ENCODE results near the gene SLC35A3. TPM values are rescaled to one million over a fixed set of nuclear protein-coding genes. Genes with fewer than 3 reads are reported as not detected.

Gene SLC35A3
- polyA plus RNA-seq, 1 donor (not counting 4 experiments of a cell fraction or from before 2014, with no cell fraction given) = 25.9 TPM

DNA sequence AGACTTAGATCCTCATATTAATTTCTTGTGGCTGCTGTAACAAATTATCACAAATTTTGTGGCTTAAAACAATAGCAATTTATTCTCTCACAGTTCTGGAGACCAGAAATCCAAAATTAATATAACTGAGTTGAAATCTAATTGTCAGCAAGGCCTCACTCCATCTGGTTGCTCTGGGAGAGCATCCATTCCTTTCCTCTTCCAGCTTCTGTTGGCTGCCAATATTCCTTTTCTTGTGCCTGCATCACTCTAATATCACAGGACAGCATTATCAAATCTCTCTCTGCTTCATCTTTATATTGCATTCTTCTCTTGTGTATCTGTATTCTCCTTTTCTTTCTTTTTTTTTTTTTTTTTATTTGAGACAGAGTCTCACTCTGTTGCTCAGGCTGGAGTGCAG lies 9.3 kb downstream of the SLC35A3 start:
- Histone ChIP-seq H3K4me2 (ENCODE audit: control insufficient read depth, extremely low read depth, insufficient read depth, low read depth, low read length) (no peak overlapping the region), H3K79me2 (ENCODE audit: control insufficient read depth, insufficient read depth, low read length) (peaks cover 47% of the 10 kb centered on the region), H3K4me3 (ENCODE audit: control insufficient read depth in 2 of 3, extremely low read depth in 1 of 3, insufficient read depth in 2 of 3, low read depth in 1 of 3, low read length in 3 of 3) (no peak overlapping the region), H3K9me3 (ENCODE audit: control insufficient read depth, low read depth, low read length) (no peaks in the 10 kb centered on the region), H3K27ac (ENCODE audit: control insufficient read depth, insufficient read depth, low read length) (no peak overlapping the region), H3K9ac (ENCODE audit: control insufficient read depth, extremely low read depth, insufficient read depth, low read length) (no peak overlapping the region), H3K4me1 (ENCODE audit: control insufficient read depth, extremely low read depth, insufficient read depth, low read length) (no peaks in the 10 kb centered on the region), H4K20me1 (ENCODE audit: control insufficient read depth, extremely low read depth, insufficient read depth, low read length) (no peaks in the 10 kb centered on the region), H3K36me3 (ENCODE audit: control insufficient read depth in 2 of 2, extremely low read depth in 1 of 2, insufficient read depth in 2 of 2, low read length in 2 of 2) (no peaks in the 10 kb centered on the region), H2AFZ (ENCODE audit: control insufficient read depth, low read length) (no peak overlapping the region), H3K27me3 (ENCODE audit: control insufficient read depth, extremely low read depth, insufficient read depth, low read length) (no peaks in the 10 kb centered on the region), H3K9me1 (ENCODE audit: control insufficient read depth, extremely low read depth, insufficient read depth, low read length) (no peaks in the 10 kb centered on the region)
- DNase-seq (ENCODE audit: low read depth, low spot score) = no peak
- dilution Hi-C loops (cut with MboI; ENCODE audit: extremely low pct_ligation_motif_present, low sequenced_read_pairs) = no loop called here
- TF ChIP-seq, protein P1, sequence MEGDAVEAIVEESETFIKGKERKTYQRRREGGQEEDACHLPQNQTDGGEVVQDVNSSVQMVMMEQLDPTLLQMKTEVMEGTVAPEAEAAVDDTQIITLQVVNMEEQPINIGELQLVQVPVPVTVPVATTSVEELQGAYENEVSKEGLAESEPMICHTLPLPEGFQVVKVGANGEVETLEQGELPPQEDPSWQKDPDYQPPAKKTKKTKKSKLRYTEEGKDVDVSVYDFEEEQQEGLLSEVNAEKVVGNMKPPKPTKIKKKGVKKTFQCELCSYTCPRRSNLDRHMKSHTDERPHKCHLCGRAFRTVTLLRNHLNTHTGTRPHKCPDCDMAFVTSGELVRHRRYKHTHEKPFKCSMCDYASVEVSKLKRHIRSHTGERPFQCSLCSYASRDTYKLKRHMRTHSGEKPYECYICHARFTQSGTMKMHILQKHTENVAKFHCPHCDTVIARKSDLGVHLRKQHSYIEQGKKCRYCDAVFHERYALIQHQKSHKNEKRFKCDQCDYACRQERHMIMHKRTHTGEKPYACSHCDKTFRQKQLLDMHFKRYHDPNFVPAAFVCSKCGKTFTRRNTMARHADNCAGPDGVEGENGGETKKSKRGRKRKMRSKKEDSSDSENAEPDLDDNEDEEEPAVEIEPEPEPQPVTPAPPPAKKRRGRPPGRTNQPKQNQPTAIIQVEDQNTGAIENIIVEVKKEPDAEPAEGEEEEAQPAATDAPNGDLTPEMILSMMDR (optimal IDR thresholded peaks at IDR 0.05 in 1 of 3, IDR thresholded peaks at IDR 0.05 in 1 of 3, conservative IDR thresholded peaks at IDR 0.05 in 1 of 3; ENCODE audit: extremely low read depth in 1 of 3, insufficient read depth in 2 of 3, low read length in 3 of 3) = no peak
- TF ChIP-seq EZH2 (IDR thresholded peaks at IDR 0.05; ENCODE audit: low read length) = no peak
- FAIRE-seq = no peak

DNA sequence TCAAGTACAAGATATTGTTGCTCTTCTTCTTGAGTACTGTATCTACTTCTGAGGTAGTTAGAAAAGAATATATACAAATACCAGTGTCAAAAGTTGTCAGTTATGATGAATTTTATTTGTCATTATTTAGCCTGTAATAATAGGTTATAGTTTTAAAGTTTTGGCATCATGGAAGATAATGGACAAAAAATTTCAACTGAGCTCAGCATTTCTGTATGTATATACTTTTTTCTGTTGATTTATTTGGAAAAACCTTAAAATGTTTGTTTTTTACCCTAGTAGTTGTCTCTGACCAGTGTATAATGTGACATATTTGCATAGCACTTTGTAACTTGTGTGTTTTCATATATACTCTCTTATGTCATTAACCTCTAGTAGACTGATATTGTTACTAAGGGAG lies 11.1 kb downstream of the SLC35A3 start:
- no peak overlapping the region for H3K4me3 ChIP-seq (ENCODE audit: control insufficient read depth in 2 of 3, extremely low read depth in 1 of 3, insufficient read depth in 2 of 3, low read depth in 1 of 3, low read length in 3 of 3)
- no peaks in the 10 kb centered on the region for H3K9me1 ChIP-seq (ENCODE audit: control insufficient read depth, extremely low read depth, insufficient read depth, low read length)
- H2AFZ ChIP-seq (ENCODE audit: control insufficient read depth, low read length) = no peak overlapping the region
- H3K27ac ChIP-seq (ENCODE audit: control insufficient read depth, insufficient read depth, low read length) = no peak overlapping the region
- dilution Hi-C loops (cut with MboI; ENCODE audit: extremely low pct_ligation_motif_present, low sequenced_read_pairs) = no loop called here
- no peak for FAIRE-seq
- H4K20me1 ChIP-seq (ENCODE audit: control insufficient read depth, extremely low read depth, insufficient read depth, low read length) = no peaks in the 10 kb centered on the region
- H3K79me2 ChIP-seq (ENCODE audit: control insufficient read depth, insufficient read depth, low read length) = peaks cover 56% of the 10 kb centered on the region
- H3K36me3 ChIP-seq (ENCODE audit: control insufficient read depth in 2 of 2, extremely low read depth in 1 of 2, insufficient read depth in 2 of 2, low read length in 2 of 2) = no peaks in the 10 kb centered on the region
- no peak overlapping the region for H3K4me2 ChIP-seq (ENCODE audit: control insufficient read depth, extremely low read depth, insufficient read depth, low read depth, low read length)
- H3K9me3 ChIP-seq (ENCODE audit: control insufficient read depth, low read depth, low read length) = no peaks in the 10 kb centered on the region
- no peaks in the 10 kb centered on the region for H3K4me1 ChIP-seq (ENCODE audit: control insufficient read depth, extremely low read depth, insufficient read depth, low read length)
- TF ChIP-seq, protein P1 (optimal IDR thresholded peaks at IDR 0.05 in 1 of 3, IDR thresholded peaks at IDR 0.05 in 1 of 3, conservative IDR thresholded peaks at IDR 0.05 in 1 of 3; ENCODE audit: extremely low read depth in 1 of 3, insufficient read depth in 2 of 3, low read length in 3 of 3) = no peak
- TF ChIP-seq EZH2 (IDR thresholded peaks at IDR 0.05; ENCODE audit: low read length) = no peak
- H3K9ac ChIP-seq (ENCODE audit: control insufficient read depth, extremely low read depth, insufficient read depth, low read length) = no peak overlapping the region
- no peaks in the 10 kb centered on the region for H3K27me3 ChIP-seq (ENCODE audit: control insufficient read depth, extremely low read depth, insufficient read depth, low read length)
- DNase-seq (ENCODE audit: low read depth, low spot score) = no peak

All from keratinocyte (primary cell).